CD4-positive, alpha-beta T cell (primary cell): ENCODE measurements around the gene DLGAP4. TPM values are rescaled to one million over a fixed set of nuclear protein-coding genes. Genes with fewer than 3 reads are reported as not detected.

ENCODE experiments used
- ATAC-seq: fragments of 200-7000 bp; cut with Tn5 transposase; one replicate; pipeline ENCODE4 v1.10.0; 2022; ENCODE audit warnings: mild to moderate bottlenecking; ENCODE audit not compliant: poor library complexity
- CTCF ChIA-PET: fragments of 350-600 bp; sonication (Branson Sonifier 250); formaldehyde crosslinking; loops from one replicate; lab custom pipeline; 2021; ENCODE audit warnings: antibody characterized with exemption, inconsistent platforms; lab: Charles Lee
- POLR2A ChIA-PET: fragments of 350-600 bp; sonication (Branson Sonifier 250); formaldehyde crosslinking; loops from one replicate; lab custom pipeline; 2021; ENCODE audit warnings: antibody characterized with exemption, inconsistent platforms; lab: Charles Lee
- DNase-seq, 14 experiments: peaks; one replicate each; pipeline ENCODE4 v3.0.0-alpha.2; 2013 to 2020; ENCODE audit warnings: mixed read lengths in 2 of 14
- H3K27ac ChIP-seq, 2 donors: one replicate each; pipeline versions ENCODE4 v1.5.1 to v1.7.0; 2013; ENCODE audit warnings: low read length in 2 of 2, low read depth in 1 of 2, mild to moderate bottlenecking in 1 of 2
- H3K27me3 ChIP-seq, 2 experiments: 1 replicate in 1 of 2; 2 replicates in 1 of 2; pipeline versions ENCODE4 v1.6.1 to v1.7.0; 2013; ENCODE audit warnings: low read length in 2 of 2, control low read depth in 1 of 2, mild to moderate bottlenecking in 1 of 2, moderate library complexity in 1 of 2; ENCODE audit not compliant: insufficient read depth in 2 of 2, control insufficient read depth in 1 of 2
- H3K36me3 ChIP-seq: one replicate; pipeline ENCODE4 v1.6.1; 2013; ENCODE audit warnings: low read length, control low read depth; ENCODE audit not compliant: insufficient read depth
- H3K4me1 ChIP-seq: one replicate; pipeline ENCODE4 v1.6.1; 2013; ENCODE audit warnings: low read length, control low read depth; ENCODE audit not compliant: insufficient read depth
- H3K4me3 ChIP-seq: one replicate; pipeline ENCODE4 v1.5.1; 2013; ENCODE audit warnings: mild to moderate bottlenecking, low read length, moderate library complexity
- H3K9me3 ChIP-seq, 2 experiments: 1 replicate in 1 of 2; 2 replicates in 1 of 2; pipeline versions ENCODE4 v1.6.1 to v1.7.0; 2013; ENCODE audit warnings: low read length in 2 of 2, mild to moderate bottlenecking in 2 of 2, control low read depth in 1 of 2, moderate library complexity in 1 of 2; ENCODE audit not compliant: control insufficient read depth in 1 of 2, insufficient read depth in 1 of 2
- H3K27ac Mint-ChIP-seq: one replicate; pipeline ENCODE4 v1.8.0; 2020; ENCODE audit warnings: mixed read lengths
- H3K27me3 Mint-ChIP-seq: one replicate; pipeline ENCODE4 v1.8.0; 2021; ENCODE audit warnings: mixed read lengths
- H3K36me3 Mint-ChIP-seq: one replicate; pipeline ENCODE4 v1.8.0; 2021; ENCODE audit warnings: low read depth, mixed read lengths
- H3K4me1 Mint-ChIP-seq: one replicate; pipeline ENCODE4 v1.8.0; 2021; ENCODE audit warnings: low read depth, mixed read lengths
- H3K4me3 Mint-ChIP-seq: one replicate; pipeline ENCODE4 v1.8.0; 2020; ENCODE audit warnings: mild to moderate bottlenecking, mixed read lengths
- H3K9me3 Mint-ChIP-seq: one replicate; pipeline ENCODE4 v1.8.0; 2020; ENCODE audit warnings: mixed read lengths
- intact Hi-C, 2 experiments: fragments of 100-400 bp; cut with DNase I in 1 of 2; cut with micrococcal nuclease in 1 of 2; formaldehyde crosslinking; loops; one replicate each; pipeline versions ENCODE4 v1.15.1 to v1.9.0; 2023 to 2025; cut with DNase I, micrococcal nuclease
- total RNA-seq, 174 experiments: library from RNA in 2 of 174; stranded (reverse) in 2 of 174; gene quantifications; one replicate each; pipeline ENCODE4 v1.2.3 and lab custom pipeline; 2021 to 2026
- TF ChIP-seq, protein P1 (sequence below): fragments of 200-600 bp; IDR thresholded peaks from one replicate; pipeline ENCODE4 v1.8.0; 2022; ENCODE audit warnings: antibody characterized with exemption, mild to moderate bottlenecking

DLGAP4 gene
- total RNA-seq, 2 experiments from 2014 or later = 16.0 to 16.1 TPM

- no peak overlapping the region for H3K4me3 Mint-ChIP-seq
- Histone ChIP-seq H3K9me3 (no peaks in the 10 kb centered on the region), H3K36me3 (no peaks in the 10 kb centered on the region), H3K4me3 (no peak overlapping the region), H3K27ac (no peak overlapping the region), H3K4me1 (peaks cover 7% of the 10 kb centered on the region), H3K27me3 (peaks cover 0 to 2% of the 10 kb centered on the region in 2 experiments)
- no peak for DNase-seq
- H3K9me3 Mint-ChIP-seq = no peaks in the 10 kb centered on the region
- H3K27ac Mint-ChIP-seq = no peak overlapping the region
- POLR2A ChIA-PET = no interaction called here
- H3K27me3 Mint-ChIP-seq = no peaks in the 10 kb centered on the region
- peaks cover 11% of the 10 kb centered on the region for H3K4me1 Mint-ChIP-seq
- intact Hi-C loops = no loop called here
- no peaks in the 10 kb centered on the region for H3K36me3 Mint-ChIP-seq
- ATAC-seq = no peak
- TF ChIP-seq, protein P1, sequence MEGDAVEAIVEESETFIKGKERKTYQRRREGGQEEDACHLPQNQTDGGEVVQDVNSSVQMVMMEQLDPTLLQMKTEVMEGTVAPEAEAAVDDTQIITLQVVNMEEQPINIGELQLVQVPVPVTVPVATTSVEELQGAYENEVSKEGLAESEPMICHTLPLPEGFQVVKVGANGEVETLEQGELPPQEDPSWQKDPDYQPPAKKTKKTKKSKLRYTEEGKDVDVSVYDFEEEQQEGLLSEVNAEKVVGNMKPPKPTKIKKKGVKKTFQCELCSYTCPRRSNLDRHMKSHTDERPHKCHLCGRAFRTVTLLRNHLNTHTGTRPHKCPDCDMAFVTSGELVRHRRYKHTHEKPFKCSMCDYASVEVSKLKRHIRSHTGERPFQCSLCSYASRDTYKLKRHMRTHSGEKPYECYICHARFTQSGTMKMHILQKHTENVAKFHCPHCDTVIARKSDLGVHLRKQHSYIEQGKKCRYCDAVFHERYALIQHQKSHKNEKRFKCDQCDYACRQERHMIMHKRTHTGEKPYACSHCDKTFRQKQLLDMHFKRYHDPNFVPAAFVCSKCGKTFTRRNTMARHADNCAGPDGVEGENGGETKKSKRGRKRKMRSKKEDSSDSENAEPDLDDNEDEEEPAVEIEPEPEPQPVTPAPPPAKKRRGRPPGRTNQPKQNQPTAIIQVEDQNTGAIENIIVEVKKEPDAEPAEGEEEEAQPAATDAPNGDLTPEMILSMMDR = no peak
- CTCF ChIA-PET = no interaction called here
Measured at GRCh38 chr20:36455972-36456625, 150.0 kb downstream of the DLGAP4 start.

- peak overlapping the region; percentile 76 to 93 for H3K27ac ChIP-seq
- peak; percentile 79 to 98 (median 90) for DNase-seq
- H3K4me3 ChIP-seq = peak overlapping the region; percentile 82
- no peaks in the 10 kb centered on the region for H3K27me3 Mint-ChIP-seq
- no peaks in the 10 kb centered on the region for H3K36me3 ChIP-seq
- ATAC-seq = peak; percentile 75
- no peaks in the 10 kb centered on the region for H3K9me3 ChIP-seq
- H3K27ac Mint-ChIP-seq = peak overlapping the region; percentile 84
- peak overlapping the region; percentile 89 for H3K4me3 Mint-ChIP-seq
- H3K27me3 ChIP-seq = no peaks in the 10 kb centered on the region
- H3K4me1 ChIP-seq = peaks cover 50% of the 10 kb centered on the region
- peaks cover 8% of the 10 kb centered on the region for H3K36me3 Mint-ChIP-seq
- H3K4me1 Mint-ChIP-seq = peaks cover 50% of the 10 kb centered on the region
- TF ChIP-seq, protein P1 = no peak
- H3K9me3 Mint-ChIP-seq = no peaks in the 10 kb centered on the region
- ChIA-PET CTCF (interaction anchor here (1.0 kb wide), 1 partner anchor 262 kb away, joined by 3 read pairs; no protein-coding TSS in a partner anchor), POLR2A (interaction anchor here (0.6 to 1.4 kb wide), 12 partner anchors 11 to 719 kb away, joined by 3 to 8 read pairs (median 4); partner anchors contain the start of genes DSN1, NDRG3, RAB5IF and RBM39)
- intact Hi-C loops = loop anchor here (2.0 to 10.0 kb wide), 7 partner anchors 111 to 1786 kb away; partner anchors contain the start of genes TGIF2 (in 2 of the 2), NDRG3 (in 1 of the 2), PIGU (in 1 of the 2) and RAB5IF (in 1 of the 2)
Measured at GRCh38 chr20:36460648-36461599, 154.8 kb downstream of the DLGAP4 start.
